ENCODE results near the gene PPP3R2.

- TF ChIP-seq CTCF (IDR thresholded peaks at IDR 0.05) (no peak), ZNF232 (CRISPR knock-in tag; IDR thresholded peaks at IDR 0.05) (no peak), FOXP1 (CRISPR knock-in tag; IDR thresholded peaks at IDR 0.05; ENCODE audit: borderline replicate concordance) (no peak), CREB1 (CRISPR knock-in tag; IDR thresholded peaks at IDR 0.05) (no peak), ATF2 (CRISPR knock-in tag; IDR thresholded peaks at IDR 0.05; ENCODE audit: borderline replicate concordance, low read depth) (no peak), ERG (CRISPR knock-in tag; IDR thresholded peaks at IDR 0.05) (no peak), PREB (CRISPR knock-in tag; IDR thresholded peaks at IDR 0.05; ENCODE audit: borderline replicate concordance) (no peak), TEAD1 (CRISPR knock-in tag; IDR thresholded peaks at IDR 0.05) (no peak), NFYB (CRISPR knock-in tag; conservative IDR thresholded peaks at IDR 0.05; ENCODE audit: low read depth) (no peak), SP1 (CRISPR knock-in tag; conservative IDR thresholded peaks at IDR 0.05) (no peak), USF2 (CRISPR knock-in tag; IDR thresholded peaks at IDR 0.05) (no peak), ETV6 (CRISPR knock-in tag; IDR thresholded peaks at IDR 0.05) (no peak), FOXK1 (CRISPR knock-in tag; IDR thresholded peaks at IDR 0.05) (no peak), MXD4 (CRISPR knock-in tag; IDR thresholded peaks at IDR 0.05; ENCODE audit: borderline replicate concordance) (no peak)
Observed at GRCh38 chr9:101628173-101628572, 33.4 kb upstream of the PPP3R2 start.
